Gastroesophageal sphincter (tissue), 3 donors: ENCODE results near the gene STK16.

Source experiments
- EP300 ChIP-seq: sonication (generic); formaldehyde crosslinking; IDR thresholded peaks from one replicate; pipeline ENCODE4 v1.6.1; 2017; ENCODE audit warnings: antibody characterized with exemption, mild to moderate bottlenecking
- POLR2A ChIP-seq, 2 donors: fragments of 450-650 bp; IDR thresholded peaks; one replicate each; pipeline ENCODE4 v1.6.1; 2017; ENCODE audit warnings: antibody characterized with exemption in 2 of 2, mild to moderate bottlenecking in 2 of 2, moderate library complexity in 1 of 2
- TF ChIP-seq, protein P1 (sequence below), 4 experiments: fragments of 200-600 bp in 2 of 4; fragments of 450-650 bp in 2 of 4; sonication (generic) in 1 of 4; IDR thresholded peaks; one replicate each; pipeline ENCODE4 v1.5.1; 2017 to 2019; ENCODE audit warnings: antibody characterized with exemption in 4 of 4, mild to moderate bottlenecking in 2 of 4, moderate library complexity in 2 of 4

DNA sequence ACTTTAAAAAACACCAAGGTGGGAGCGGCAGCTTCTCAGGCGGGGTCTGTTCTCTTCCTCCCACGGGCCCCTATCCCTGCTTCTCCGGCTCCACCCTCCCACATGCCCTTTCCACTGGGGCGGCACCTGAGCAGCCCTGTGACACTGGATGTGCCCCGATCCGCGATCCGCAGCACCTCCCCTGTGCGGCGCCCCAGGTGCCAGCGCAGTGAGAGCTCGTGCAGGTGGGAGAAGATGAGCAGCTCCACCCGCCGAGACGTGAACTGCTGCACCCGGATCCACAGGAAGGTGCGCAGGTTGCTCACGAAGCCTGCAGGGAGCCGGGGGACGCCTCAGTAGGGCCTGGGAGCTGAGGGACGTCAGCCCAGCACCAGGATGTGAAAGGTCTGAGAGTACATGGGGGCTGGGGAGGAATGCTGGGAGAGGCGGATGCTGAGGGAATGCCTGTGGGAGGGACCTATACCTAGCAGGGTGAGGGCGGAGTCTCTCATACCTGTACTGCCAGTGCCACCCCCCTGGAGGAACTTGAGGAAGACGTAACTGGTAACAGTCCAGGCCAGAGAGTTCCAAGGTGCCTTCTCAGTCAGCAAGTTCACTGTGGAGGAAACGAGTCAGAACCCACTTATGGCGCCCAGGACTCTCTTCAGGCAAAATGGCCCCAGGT lies 29.3 kb upstream of the STK16 start:
- TF ChIP-seq, protein P1, sequence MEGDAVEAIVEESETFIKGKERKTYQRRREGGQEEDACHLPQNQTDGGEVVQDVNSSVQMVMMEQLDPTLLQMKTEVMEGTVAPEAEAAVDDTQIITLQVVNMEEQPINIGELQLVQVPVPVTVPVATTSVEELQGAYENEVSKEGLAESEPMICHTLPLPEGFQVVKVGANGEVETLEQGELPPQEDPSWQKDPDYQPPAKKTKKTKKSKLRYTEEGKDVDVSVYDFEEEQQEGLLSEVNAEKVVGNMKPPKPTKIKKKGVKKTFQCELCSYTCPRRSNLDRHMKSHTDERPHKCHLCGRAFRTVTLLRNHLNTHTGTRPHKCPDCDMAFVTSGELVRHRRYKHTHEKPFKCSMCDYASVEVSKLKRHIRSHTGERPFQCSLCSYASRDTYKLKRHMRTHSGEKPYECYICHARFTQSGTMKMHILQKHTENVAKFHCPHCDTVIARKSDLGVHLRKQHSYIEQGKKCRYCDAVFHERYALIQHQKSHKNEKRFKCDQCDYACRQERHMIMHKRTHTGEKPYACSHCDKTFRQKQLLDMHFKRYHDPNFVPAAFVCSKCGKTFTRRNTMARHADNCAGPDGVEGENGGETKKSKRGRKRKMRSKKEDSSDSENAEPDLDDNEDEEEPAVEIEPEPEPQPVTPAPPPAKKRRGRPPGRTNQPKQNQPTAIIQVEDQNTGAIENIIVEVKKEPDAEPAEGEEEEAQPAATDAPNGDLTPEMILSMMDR (IDR thresholded peaks at IDR 0.05) = no peak
- TF ChIP-seq POLR2A (IDR thresholded peaks at IDR 0.05) (no peak), EP300 (no peak)
